Neural cell (in vitro differentiated cells): ENCODE data around the gene ETAA1. TPM values are rescaled to one million over a fixed set of nuclear protein-coding genes. Genes with fewer than 3 reads are reported as not detected.

Source experiments
- H2AFZ ChIP-seq: fragments of 200-600, 300-800 bp; sonication (generic), shearing (Covaris generic); 2 replicates; pipeline ENCODE4 v1.6.0; 2014; ENCODE audit warnings: low read depth, mild to moderate bottlenecking, antibody characterized with exemption, low read length, moderate library complexity
- H3F3A ChIP-seq: fragments of 200-600 bp; shearing (Covaris generic); 2 replicates; pipeline ENCODE4 v1.6.1; 2016; ENCODE audit warnings: mild to moderate bottlenecking, moderate library complexity, mixed read lengths, antibody characterized with exemption, low read length; ENCODE audit not compliant: insufficient read depth, poor library complexity, severe bottlenecking
- H3K27ac ChIP-seq: fragments of 200-600, 300-800 bp; sonication (generic), shearing (Covaris generic); 2 replicates; pipeline ENCODE4 v1.5.1; 2014; ENCODE audit warnings: mild to moderate bottlenecking, low read length, moderate library complexity
- H3K27me3 ChIP-seq: fragments of 300-800, 200-600 bp; sonication (generic), shearing (Covaris generic); 2 replicates; pipeline ENCODE4 v1.6.0; 2014; ENCODE audit warnings: mild to moderate bottlenecking, low read depth, low read length, moderate library complexity; ENCODE audit not compliant: insufficient read depth
- H3K36me3 ChIP-seq: fragments of 300-800, 200-600 bp; sonication (generic), shearing (Covaris generic); 2 replicates; pipeline ENCODE4 v1.5.1; 2014; ENCODE audit warnings: mild to moderate bottlenecking, antibody characterized with exemption, low read length, moderate library complexity; ENCODE audit not compliant: insufficient read depth
- H3K4me2 ChIP-seq: fragments of 300-800, 200-600 bp; sonication (generic), shearing (Covaris generic); 2 replicates; pipeline ENCODE4 v1.6.0; 2014; ENCODE audit warnings: mild to moderate bottlenecking, low read length
- H3K4me3 ChIP-seq: fragments of 300-800, 200-600 bp; sonication (generic), shearing (Covaris generic); 2 replicates; pipeline ENCODE4 v1.5.1; 2014; ENCODE audit warnings: mild to moderate bottlenecking, low read length, moderate library complexity
- H3K79me2 ChIP-seq: fragments of 200-600 bp; shearing (Covaris generic); replicated peaks from 2 replicates; pipeline ENCODE4 v1.6.0; 2014; ENCODE audit warnings: mild to moderate bottlenecking, low read length, moderate library complexity; ENCODE audit not compliant: insufficient read depth
- H3K9ac ChIP-seq: fragments of 300-800, 200-600 bp; sonication (generic), shearing (Covaris generic); 2 replicates; pipeline ENCODE4 v1.6.1; 2016; ENCODE audit warnings: mild to moderate bottlenecking, low read length, mixed read lengths
- H3K9me2 ChIP-seq: fragments of 200-600 bp; shearing (Covaris generic); 2 replicates; pipeline ENCODE4 v1.6.1; 2016; ENCODE audit warnings: mild to moderate bottlenecking, low read length, mixed read lengths; ENCODE audit not compliant: insufficient read depth
- H3K9me3 ChIP-seq: fragments of 200-600, 300-800 bp; sonication (generic), shearing (Covaris generic); 2 replicates; pipeline ENCODE4 v1.6.1; 2016; ENCODE audit warnings: mild to moderate bottlenecking, mixed run types, low read length, moderate library complexity, mixed read lengths
- H4K20me1 ChIP-seq: fragments of 200-600 bp; shearing (Covaris generic); 2 replicates; pipeline ENCODE4 v1.6.1; 2016; ENCODE audit warnings: mild to moderate bottlenecking, mixed run types; ENCODE audit not compliant: insufficient read depth
- CTCF ChIP-seq: fragments of 450-650 bp; IDR thresholded peaks from 2 replicates; pipeline ENCODE4 v1.5.1; 2014; ENCODE audit warnings: antibody characterized with exemption, mild to moderate bottlenecking, moderate library complexity; ENCODE audit not compliant: poor library complexity, severe bottlenecking
- EP300 ChIP-seq: fragments of 450-650 bp; conservative IDR thresholded peaks from 2 replicates; pipeline ENCODE4 v1.6.1; 2014; ENCODE audit warnings: antibody characterized with exemption, mild to moderate bottlenecking, moderate library complexity; ENCODE audit not compliant: poor library complexity, severe bottlenecking
- EZH2 ChIP-seq: fragments of 200-600, 300-800 bp; shearing (Covaris generic), sonication (generic); IDR thresholded peaks from 2 replicates; pipeline ENCODE4 v1.6.1; 2014; ENCODE audit warnings: antibody characterized with exemption, low read length, borderline replicate concordance, mild to moderate bottlenecking; ENCODE audit not compliant: insufficient read depth, poor library complexity, severe bottlenecking
- MXI1 ChIP-seq: fragments of 450-650 bp; conservative IDR thresholded peaks from 2 replicates; pipeline ENCODE4 v1.6.1; 2014; ENCODE audit warnings: antibody characterized with exemption, mild to moderate bottlenecking; ENCODE audit not compliant: poor library complexity, severe bottlenecking
- POLR2AphosphoS5 ChIP-seq: IDR thresholded peaks from 2 replicates; pipeline ENCODE4 v1.6.1; 2012
- RAD21 ChIP-seq: fragments of 450-650 bp; conservative IDR thresholded peaks from 2 replicates; pipeline ENCODE4 v1.6.1; 2014; ENCODE audit warnings: antibody characterized with exemption, mild to moderate bottlenecking, moderate library complexity
- REST ChIP-seq: IDR thresholded peaks from 2 replicates; pipeline ENCODE4 v1.6.1; 2012; ENCODE audit warnings: borderline replicate concordance
- SMC3 ChIP-seq: fragments of 450-650 bp; conservative IDR thresholded peaks from 2 replicates; pipeline ENCODE4 v1.6.1; 2014; ENCODE audit warnings: antibody characterized with exemption, mild to moderate bottlenecking, moderate library complexity; ENCODE audit not compliant: poor library complexity
- TAF1 ChIP-seq: IDR thresholded peaks from 2 replicates; pipeline ENCODE4 v1.6.1; 2012; ENCODE audit warnings: low read depth
- polyA plus RNA-seq: library from polyadenylated mRNA; depleted of rRNA; stranded (reverse); fragments of >200 nt; gene quantifications from 2 replicates; pipeline ENCODE4 v1.2.3, GENCODE V29; 2014

The ETAA1 gene
- polyA plus RNA-seq, 1 donor from 2014 or later = 24.9 TPM

- Histone ChIP-seq H3K36me3 (peaks cover 3% of the 10 kb centered on the region), H3K27me3 (no peaks in the 10 kb centered on the region), H3K4me2 (no peak overlapping the region), H3K27ac (no peak overlapping the region), H3F3A (no peaks in the 10 kb centered on the region), H4K20me1 (no peaks in the 10 kb centered on the region), H3K9ac (no peak overlapping the region), H3K9me2 (no peaks in the 10 kb centered on the region), H3K79me2 (peaks cover 23% of the 10 kb centered on the region), H2AFZ (no peak overlapping the region), H3K9me3 (no peaks in the 10 kb centered on the region), H3K4me3 (no peak overlapping the region)
- no peak for TF ChIP-seq SMC3
- no peak for TF ChIP-seq EP300
- TF ChIP-seq MXI1 = no peak
- no peak for TF ChIP-seq EZH2
- no peak for TF ChIP-seq TAF1
- no peak for TF ChIP-seq RAD21
- no peak for TF ChIP-seq REST
- no peak for TF ChIP-seq POLR2AphosphoS5
- no peak for TF ChIP-seq CTCF
Measured at GRCh38 chr2:67399144-67399543, 2.0 kb downstream of the ETAA1 start.

DNA sequence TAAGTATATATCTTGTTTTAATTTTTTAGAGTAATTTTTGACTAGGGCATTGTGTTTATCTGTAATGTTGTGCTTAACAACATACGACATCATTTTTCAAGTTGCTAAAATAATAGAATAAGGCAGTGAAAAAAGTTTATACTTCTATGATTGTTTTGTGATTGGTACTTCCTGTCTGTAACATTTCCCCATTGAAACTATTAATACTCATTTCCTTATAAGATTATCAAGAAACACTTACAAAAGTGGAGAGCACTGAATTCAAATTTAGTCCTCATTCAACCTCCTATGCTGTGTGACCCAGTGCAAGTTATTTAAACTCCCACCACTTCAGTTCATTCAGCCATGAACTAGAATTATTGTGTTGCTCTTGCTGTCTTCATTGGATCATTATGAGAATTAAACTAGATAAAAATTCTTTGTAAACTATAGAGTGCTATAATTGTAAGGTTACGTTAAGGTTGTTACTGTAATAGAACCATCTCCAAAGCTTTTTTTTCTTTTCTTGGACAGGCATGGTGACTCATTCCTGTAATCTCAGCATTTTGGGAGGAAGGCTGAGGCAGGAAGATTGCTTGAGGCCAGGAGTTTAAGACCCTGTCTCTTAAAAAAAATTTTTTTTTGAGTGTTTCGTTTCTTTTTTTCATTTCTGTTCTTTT is 2.8 kb downstream of the ETAA1 start:
- TF ChIP-seq POLR2AphosphoS5 = no peak
- no peak for TF ChIP-seq CTCF
- TF ChIP-seq EP300 = no peak
- no peak for TF ChIP-seq EZH2
- TF ChIP-seq REST = no peak
- no peak for TF ChIP-seq SMC3
- no peak for TF ChIP-seq TAF1
- no peak for TF ChIP-seq MXI1
- TF ChIP-seq RAD21 = no peak
- H3K36me3 ChIP-seq = peaks cover 9% of the 10 kb centered on the region
- no peak overlapping the region for H2AFZ ChIP-seq
- H3K79me2 ChIP-seq = peaks cover 23% of the 10 kb centered on the region
- no peaks in the 10 kb centered on the region for H4K20me1 ChIP-seq
- no peaks in the 10 kb centered on the region for H3K9me2 ChIP-seq
- no peak overlapping the region for H3K4me3 ChIP-seq
- no peak overlapping the region for H3K27ac ChIP-seq
- H3F3A ChIP-seq = no peaks in the 10 kb centered on the region
- H3K9ac ChIP-seq = no peak overlapping the region
- no peaks in the 10 kb centered on the region for H3K9me3 ChIP-seq
- H3K27me3 ChIP-seq = no peaks in the 10 kb centered on the region
- no peak overlapping the region for H3K4me2 ChIP-seq
